HL-60 (cell line): Measurements from ENCODE around the gene COL6A2.
"Not testable (repeated sequence)": the region's sequence is repeated elsewhere in the genome, so short reads cannot be mapped to it uniquely, and the experiment has no call there.

Experiments
- SPI1 ChIP-seq: IDR thresholded peaks from 2 replicates; pipeline ENCODE4 v1.6.1; 2012; ENCODE audit warnings: low read depth, mild to moderate bottlenecking, borderline replicate concordance
- TF ChIP-seq, protein P1 (sequence below): IDR thresholded peaks from one replicate; pipeline ENCODE4 v1.5.1; 2011; ENCODE audit warnings: low read length, control low read depth, inconsistent platforms; ENCODE audit not compliant: insufficient read depth

DNA sequence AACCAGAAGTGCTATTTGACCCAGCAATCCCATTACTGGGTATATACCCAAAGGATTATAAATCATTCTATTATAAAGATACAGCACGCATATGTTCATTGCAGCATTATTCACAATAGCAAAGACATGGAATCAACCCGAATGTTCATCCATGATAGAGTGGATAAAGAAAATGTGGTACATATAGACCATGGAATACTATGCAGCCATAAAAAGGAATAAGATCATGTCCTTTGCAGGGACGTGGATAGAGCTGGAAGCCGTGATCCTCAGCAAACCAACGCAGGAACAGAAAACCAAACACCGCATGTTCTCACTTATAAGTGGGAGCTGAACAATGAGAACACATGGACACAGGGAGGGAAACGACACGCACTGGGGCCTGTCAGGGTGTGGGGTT, 21.2 kb upstream of the COL6A2 start:
- TF ChIP-seq, protein P1, sequence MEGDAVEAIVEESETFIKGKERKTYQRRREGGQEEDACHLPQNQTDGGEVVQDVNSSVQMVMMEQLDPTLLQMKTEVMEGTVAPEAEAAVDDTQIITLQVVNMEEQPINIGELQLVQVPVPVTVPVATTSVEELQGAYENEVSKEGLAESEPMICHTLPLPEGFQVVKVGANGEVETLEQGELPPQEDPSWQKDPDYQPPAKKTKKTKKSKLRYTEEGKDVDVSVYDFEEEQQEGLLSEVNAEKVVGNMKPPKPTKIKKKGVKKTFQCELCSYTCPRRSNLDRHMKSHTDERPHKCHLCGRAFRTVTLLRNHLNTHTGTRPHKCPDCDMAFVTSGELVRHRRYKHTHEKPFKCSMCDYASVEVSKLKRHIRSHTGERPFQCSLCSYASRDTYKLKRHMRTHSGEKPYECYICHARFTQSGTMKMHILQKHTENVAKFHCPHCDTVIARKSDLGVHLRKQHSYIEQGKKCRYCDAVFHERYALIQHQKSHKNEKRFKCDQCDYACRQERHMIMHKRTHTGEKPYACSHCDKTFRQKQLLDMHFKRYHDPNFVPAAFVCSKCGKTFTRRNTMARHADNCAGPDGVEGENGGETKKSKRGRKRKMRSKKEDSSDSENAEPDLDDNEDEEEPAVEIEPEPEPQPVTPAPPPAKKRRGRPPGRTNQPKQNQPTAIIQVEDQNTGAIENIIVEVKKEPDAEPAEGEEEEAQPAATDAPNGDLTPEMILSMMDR: not testable (repeated sequence)
- not testable (repeated sequence) for TF ChIP-seq SPI1
